Pons (tissue), 1 donor: ENCODE data around the gene CLEC16A.
"Not testable (repeated sequence)": the region's sequence is repeated elsewhere in the genome, so short reads cannot be mapped to it uniquely, and the experiment has no call there.

Experiments
- DNase-seq: peaks from one replicate; pipeline ENCODE4 v3.0.0-alpha.2; 2016; ENCODE audit warnings: low spot score

The CLEC16A gene

GRCh38 chr16:11219178-11219577 is 274.8 kb downstream of the CLEC16A start:
- no peak for DNase-seq

DNA sequence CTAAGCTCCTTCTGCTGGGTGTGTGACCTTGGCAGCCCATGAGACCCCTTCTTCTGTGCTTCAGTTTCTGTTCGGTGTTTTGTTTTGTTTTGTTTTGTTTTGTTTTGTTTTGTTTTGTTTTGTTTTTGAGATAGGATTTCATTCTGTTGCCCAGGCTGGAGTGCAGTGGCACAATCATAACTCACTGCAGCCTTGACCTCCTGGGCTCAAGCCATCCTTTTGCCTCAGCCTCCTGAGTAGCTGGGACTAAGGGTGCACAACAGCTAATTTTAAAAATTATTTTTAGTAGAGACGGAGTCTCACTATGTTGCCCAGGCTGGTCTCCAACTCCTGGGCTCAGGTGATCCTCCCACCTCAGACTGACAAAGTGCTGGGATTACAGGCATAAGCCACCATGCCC is 276.1 kb downstream of the CLEC16A start:
- not testable (repeated sequence) for DNase-seq

GRCh38 chr16:11224096-11224893 is 279.9 kb downstream of the CLEC16A start:
- no peak for DNase-seq

DNA sequence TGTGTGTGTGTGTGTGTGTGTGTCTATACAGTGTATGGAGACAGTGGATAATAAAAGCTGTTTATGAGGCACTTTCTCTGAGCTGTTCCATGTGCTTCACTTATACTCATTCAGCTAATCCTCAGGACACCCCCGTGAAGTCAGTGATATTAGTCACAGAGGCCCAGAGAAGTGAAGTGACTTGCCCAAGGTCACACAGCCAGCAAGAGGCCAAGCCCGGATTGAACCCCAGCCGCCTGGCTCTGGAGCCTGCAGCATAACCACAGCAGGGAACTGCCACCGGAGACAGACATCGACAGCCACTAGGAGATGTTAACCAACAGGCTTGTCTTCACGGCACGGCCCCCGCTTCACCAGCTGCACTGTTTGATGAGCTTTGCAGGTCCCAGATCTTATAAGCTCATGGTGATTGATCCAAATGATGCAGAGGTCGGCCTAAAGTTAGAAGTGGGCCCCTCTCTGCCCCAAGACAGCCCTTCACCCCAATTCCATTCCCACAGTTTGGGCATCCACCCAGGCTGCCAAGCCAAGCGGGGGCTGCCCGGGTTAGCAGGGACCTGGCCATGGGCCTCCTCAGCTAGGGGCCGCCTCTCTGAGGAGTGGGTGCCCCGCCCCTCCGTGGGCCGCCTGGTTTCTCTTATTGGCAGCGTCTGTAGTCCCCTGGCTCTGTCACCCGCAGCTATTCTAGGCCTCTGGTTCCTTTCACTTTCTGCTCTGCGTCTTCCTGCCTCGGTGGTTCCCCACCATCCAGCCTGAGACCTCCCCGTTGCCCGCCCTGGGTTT is 280.7 kb downstream of the CLEC16A start:
- DNase-seq: no peak

DNA sequence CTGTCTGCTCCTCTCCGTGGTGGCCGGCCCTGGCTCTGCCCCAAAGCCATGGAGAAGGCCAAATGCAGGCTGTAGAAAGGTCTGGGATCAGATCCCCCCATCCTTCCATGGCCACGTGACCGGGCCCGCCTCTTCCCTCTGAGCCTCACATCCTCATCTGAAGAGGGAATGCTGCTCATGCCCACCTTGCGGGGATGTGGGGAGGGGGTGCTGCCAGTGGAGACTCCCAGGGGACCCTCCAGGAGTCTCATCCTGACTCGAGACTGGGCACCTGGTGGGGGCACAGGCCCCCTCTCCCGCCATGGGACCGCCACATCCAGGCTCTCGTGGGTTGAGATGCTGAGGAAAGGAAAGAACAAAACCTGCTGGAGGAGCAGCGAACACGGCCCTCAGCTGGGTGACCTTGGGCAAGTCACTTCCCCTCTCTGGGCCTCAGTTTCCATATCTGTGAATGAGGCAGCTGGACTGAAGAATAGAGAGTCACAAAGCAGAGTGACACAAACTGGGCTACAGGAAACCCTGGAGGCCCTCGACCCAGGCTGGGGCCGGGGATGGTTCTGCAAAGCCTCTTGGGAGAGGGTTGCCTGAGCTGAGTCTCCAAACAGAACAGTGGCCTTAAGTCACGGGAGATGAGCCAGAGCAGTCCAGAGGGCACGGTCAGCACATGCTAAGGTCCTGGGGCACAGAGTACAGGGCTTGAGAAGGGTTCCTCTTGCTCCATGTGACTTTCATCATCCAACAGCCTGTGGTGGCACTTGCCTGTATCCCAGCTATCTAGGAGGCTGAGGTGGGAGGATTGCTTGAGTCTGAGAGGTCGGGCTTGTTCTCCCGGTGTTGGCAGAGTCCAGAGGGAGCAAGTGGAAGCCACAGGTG is 281.5 kb downstream of the CLEC16A start:
- DNase-seq: no peak

DNA sequence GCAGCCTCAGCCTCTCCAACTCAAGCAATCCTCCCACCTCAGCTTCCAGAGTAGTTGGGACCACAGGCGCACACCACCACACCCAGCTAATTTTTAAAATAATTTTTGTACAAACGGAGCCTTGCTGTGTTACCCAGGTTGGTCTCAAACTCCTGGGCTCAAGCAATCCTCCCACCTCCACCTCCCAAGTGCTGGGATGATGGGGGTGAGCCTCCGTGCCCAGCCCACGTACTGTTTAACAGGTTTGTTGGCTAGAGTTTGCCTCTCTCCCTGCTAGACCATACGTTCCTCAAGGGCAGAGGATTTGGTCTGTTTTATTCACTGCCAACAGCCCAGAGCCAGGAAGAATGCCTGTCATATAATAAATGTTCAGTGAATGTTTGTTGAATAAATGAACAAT is 285.1 kb downstream of the CLEC16A start:
- DNase-seq: no peak

DNA sequence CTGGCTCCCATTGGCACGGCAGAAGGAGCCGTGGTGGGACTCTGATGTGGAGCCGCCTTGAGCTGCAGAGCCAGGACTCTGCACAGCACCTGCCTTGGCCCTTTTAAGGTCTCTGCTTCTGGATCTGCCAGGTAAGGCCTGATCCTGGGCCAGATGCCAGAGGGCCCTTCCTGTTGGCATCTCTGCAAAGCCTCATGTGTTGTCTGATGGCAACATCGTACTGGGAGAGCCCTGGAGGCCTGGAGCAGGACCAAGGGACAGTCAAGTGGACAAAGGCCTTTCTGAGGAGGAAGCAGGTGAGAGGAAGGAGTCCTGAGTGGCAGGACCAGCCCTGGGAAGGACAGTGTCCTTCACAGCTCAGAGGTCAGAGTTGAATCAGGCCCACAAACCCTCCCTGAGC is 285.5 kb downstream of the CLEC16A start:
- no peak for DNase-seq

- no peak for DNase-seq
Measured at GRCh38 chr16:11231367-11231970, 287.1 kb downstream of the CLEC16A start.
